MCF 10A (cell line): ENCODE data around the gene SRP9. TPM values are rescaled to one million over a fixed set of nuclear protein-coding genes. Genes with fewer than 3 reads are reported as not detected.

Source experiments
- BruUV-seq: library from RNA; stranded (reverse); fragments of 400-500 nt; replicated peaks from 2 replicates; lab custom pipeline; 2021; lab: Mats Ljungman, UMichigan
- CTCF ChIA-PET: fragments of 300-600 bp; sonication (Branson Sonifier 250); formaldehyde crosslinking; extraction: SDS; loops from one replicate; lab custom pipeline; 2021; ENCODE audit warnings: antibody characterized with exemption, inconsistent platforms; lab: Yijun Ruan, JAX
- POLR2A ChIA-PET: fragments of 300-600, 350-650 bp; sonication (Branson Sonifier 250); formaldehyde crosslinking; extraction: SDS; loops from one replicate; lab custom pipeline; 2020; ENCODE audit warnings: antibody characterized with exemption, inconsistent platforms; lab: Yijun Ruan, JAX
- DNase-seq: peaks from one replicate; pipeline ENCODE4 v3.0.0-alpha.2; 2018; ENCODE audit not compliant: unreplicated experiment
- H3K27ac Mint-ChIP-seq: one replicate; pipeline ENCODE4 v1.8.0; 2022; ENCODE audit warnings: mild to moderate bottlenecking, low read depth, mixed read lengths; ENCODE audit not compliant: unreplicated experiment
- H3K27me3 Mint-ChIP-seq: one replicate; pipeline ENCODE4 v1.8.0; 2022; ENCODE audit warnings: mixed read lengths; ENCODE audit not compliant: insufficient read depth, unreplicated experiment
- H3K36me3 Mint-ChIP-seq: one replicate; pipeline ENCODE4 v1.8.0; 2022; ENCODE audit warnings: mild to moderate bottlenecking, moderate library complexity, mixed read lengths; ENCODE audit not compliant: insufficient read depth, unreplicated experiment
- H3K4me1 Mint-ChIP-seq: one replicate; pipeline ENCODE4 v1.8.0; 2022; ENCODE audit warnings: mixed read lengths; ENCODE audit not compliant: insufficient read depth, unreplicated experiment
- H3K4me3 Mint-ChIP-seq: one replicate; pipeline ENCODE4 v1.8.0; 2022; ENCODE audit warnings: mild to moderate bottlenecking, moderate library complexity, mixed read lengths; ENCODE audit not compliant: unreplicated experiment
- H3K9me3 Mint-ChIP-seq: one replicate; pipeline ENCODE4 v1.8.0; 2022; ENCODE audit warnings: mixed read lengths; ENCODE audit not compliant: unreplicated experiment
- CTCF ChIP-seq: fragments of 200-600 bp; IDR thresholded peaks from one replicate; pipeline ENCODE4 v1.8.0; 2022; ENCODE audit warnings: antibody characterized with exemption, mild to moderate bottlenecking; ENCODE audit not compliant: unreplicated experiment
- intact Hi-C: fragments of 100-400 bp; cut with micrococcal nuclease; formaldehyde crosslinking; loops from 2 replicates; pipeline ENCODE4 v1.14.1; 2022
- total RNA-seq: library from RNA; stranded (reverse); gene quantifications from 2 replicates; pipeline ENCODE4 v1.2.3, GENCODE V29; 2022

SRP9 gene
- total RNA-seq, 1 experiment from 2014 or later, result 417 TPM

GRCh38 chr1:225770561-225771248 is 6.9 kb upstream of the SRP9 start:
- intact Hi-C loops, result loop anchor here (5.0 kb wide), 1 partner anchor 68 kb away; no protein-coding TSS in a partner anchor
- DNase-seq, result no peak
- peaks cover 32% of the 10 kb centered on the region for H3K4me1 Mint-ChIP-seq
- POLR2A ChIA-PET, result interaction anchor here (0.7 to 14.5 kb wide), 17 partner anchors 8 to 316 kb away, joined by 3 to 230 read pairs (median 4); partner anchors contain the start of genes ENAH and SRP9
- CTCF ChIA-PET, result interaction anchor here (0.6 to 19.3 kb wide), 34 partner anchors 9 to 290 kb away, joined by 3 to 712 read pairs (median 6); partner anchors contain the start of genes EPHX1 and LEFTY1
- H3K27ac Mint-ChIP-seq, result no peak overlapping the region
- no peaks in the 10 kb centered on the region for H3K27me3 Mint-ChIP-seq
- H3K4me3 Mint-ChIP-seq, result no peak overlapping the region
- no peaks in the 10 kb centered on the region for H3K9me3 Mint-ChIP-seq
- H3K36me3 Mint-ChIP-seq, result no peaks in the 10 kb centered on the region
- no TSS peak for BruUV-seq
- TF ChIP-seq CTCF, result no peak

- TF ChIP-seq CTCF, result no peak
- POLR2A ChIA-PET, result interaction anchor here (0.6 to 14.5 kb wide), 37 partner anchors 11 to 299 kb away, joined by 3 to 230 read pairs (median 4); partner anchors contain the start of gene ENAH
- CTCF ChIA-PET, result interaction anchor here (0.6 to 19.3 kb wide), 93 partner anchors 8 to 1941 kb away, joined by 3 to 712 read pairs (median 6); partner anchors contain the start of genes ENAH and TMEM63A
- peaks cover 25% of the 10 kb centered on the region for H3K4me1 Mint-ChIP-seq
- DNase-seq, result no peak
- H3K36me3 Mint-ChIP-seq, result no peaks in the 10 kb centered on the region
- H3K9me3 Mint-ChIP-seq, result no peaks in the 10 kb centered on the region
- no peak overlapping the region for H3K27ac Mint-ChIP-seq
- intact Hi-C loops, result loop anchor here (1.0 to 5.0 kb wide), 8 partner anchors 35 to 296 kb away; no protein-coding TSS in a partner anchor
- H3K27me3 Mint-ChIP-seq, result no peaks in the 10 kb centered on the region
- BruUV-seq, result no TSS peak
- H3K4me3 Mint-ChIP-seq, result no peak overlapping the region
Observed at GRCh38 chr1:225771661-225772322, 5.8 kb upstream of the SRP9 start.

GRCh38 chr1:225772323-225772768 is 5.3 kb upstream of the SRP9 start:
- Mint-ChIP-seq H3K4me3 (no peak overlapping the region), H3K36me3 (no peaks in the 10 kb centered on the region), H3K9me3 (no peaks in the 10 kb centered on the region), H3K4me1 (peaks cover 19% of the 10 kb centered on the region), H3K27ac (no peak overlapping the region), H3K27me3 (no peaks in the 10 kb centered on the region)
- CTCF ChIA-PET, result interaction anchor here (0.6 to 19.3 kb wide), 102 partner anchors 9 to 1941 kb away, joined by 3 to 712 read pairs (median 6); partner anchors contain the start of genes ENAH and TMEM63A
- DNase-seq, result peak; percentile 97
- peak; percentile 100 for TF ChIP-seq CTCF
- BruUV-seq, result no TSS peak
- POLR2A ChIA-PET, result interaction anchor here (0.6 to 14.5 kb wide), 35 partner anchors 11 to 300 kb away, joined by 3 to 230 read pairs (median 5); partner anchors contain the start of genes ENAH and EPHX1
- intact Hi-C loops, result loop anchor here (1.0 to 5.0 kb wide), 8 partner anchors 36 to 297 kb away; no protein-coding TSS in a partner anchor
